IPS-18a (cell line): ENCODE results near the gene PTPN9.
"Not testable (repeated sequence)": the region's sequence is repeated elsewhere in the genome, so short reads cannot be mapped to it uniquely, and the experiment has no call there.

ENCODE experiments used
- H3K27ac ChIP-seq: one replicate; pipeline ENCODE4 v1.5.1; 2013; ENCODE audit warnings: low read length
- H3K27me3 ChIP-seq: one replicate; pipeline ENCODE4 v1.6.1; 2013; ENCODE audit warnings: mild to moderate bottlenecking, low read length; ENCODE audit not compliant: control insufficient read depth, insufficient read depth
- H3K36me3 ChIP-seq: one replicate; pipeline ENCODE4 v1.6.1; 2013; ENCODE audit warnings: low read depth, low read length; ENCODE audit not compliant: control insufficient read depth
- H3K4me1 ChIP-seq: one replicate; pipeline ENCODE4 v1.6.1; 2013; ENCODE audit warnings: low read depth, low read length; ENCODE audit not compliant: control insufficient read depth
- H3K4me3 ChIP-seq: one replicate; pipeline ENCODE4 v1.5.1; 2013; ENCODE audit warnings: low read length
- H3K9ac ChIP-seq: one replicate; pipeline ENCODE4 v1.6.1; 2013; ENCODE audit warnings: mild to moderate bottlenecking, low read length, moderate library complexity
- H3K9me3 ChIP-seq: one replicate; pipeline ENCODE4 v1.6.1; 2013; ENCODE audit warnings: low read depth, low read length; ENCODE audit not compliant: control insufficient read depth

PTPN9 gene

GRCh38 chr15:75508840-75509532 lies 70.1 kb downstream of the PTPN9 start:
- H3K4me3 ChIP-seq, result no peak overlapping the region
- H3K36me3 ChIP-seq, result peaks cover 43% of the 10 kb centered on the region
- H3K27ac ChIP-seq, result no peak overlapping the region
- no peak overlapping the region for H3K9ac ChIP-seq
- no peaks in the 10 kb centered on the region for H3K27me3 ChIP-seq
- no peaks in the 10 kb centered on the region for H3K4me1 ChIP-seq
- H3K9me3 ChIP-seq, result peaks cover 4% of the 10 kb centered on the region

- Histone ChIP-seq H3K4me3 (no peak overlapping the region), H3K27me3 (no peaks in the 10 kb centered on the region), H3K36me3 (peaks cover 24% of the 10 kb centered on the region), H3K4me1 (no peaks in the 10 kb centered on the region), H3K27ac (no peak overlapping the region), H3K9me3 (peaks cover 4% of the 10 kb centered on the region), H3K9ac (no peak overlapping the region)
These were observed 76.8 kb downstream of the PTPN9 start for GRCh38 chr15:75502360-75502759.

- H3K4me1 ChIP-seq, result no peaks in the 10 kb centered on the region
- peaks cover 14% of the 10 kb centered on the region for H3K36me3 ChIP-seq
- no peak overlapping the region for H3K9ac ChIP-seq
- H3K27ac ChIP-seq, result no peak overlapping the region
- no peaks in the 10 kb centered on the region for H3K9me3 ChIP-seq
- no peaks in the 10 kb centered on the region for H3K27me3 ChIP-seq
- no peak overlapping the region for H3K4me3 ChIP-seq
These were observed 85.4 kb downstream of the PTPN9 start for GRCh38 chr15:75493732-75494131.

- no peaks in the 10 kb centered on the region for H3K4me1 ChIP-seq
- H3K36me3 ChIP-seq, result peaks cover 32% of the 10 kb centered on the region
- H3K27me3 ChIP-seq, result no peaks in the 10 kb centered on the region
These were observed 95.2 kb downstream of the PTPN9 start for GRCh38 chr15:75483961-75484360.

GRCh38 chr15:75483556-75483955 lies 95.6 kb downstream of the PTPN9 start:
- H3K27ac ChIP-seq, H3K9ac ChIP-seq, H3K4me3 ChIP-seq, H3K27me3 ChIP-seq, H3K4me1 ChIP-seq, H3K9me3 ChIP-seq: not testable (repeated sequence)
- peaks cover 35% of the 10 kb centered on the region for H3K36me3 ChIP-seq

More at GRCh38 chr15:75483961-75484360, 95.2 kb downstream of the PTPN9 start:
- H3K4me3 ChIP-seq, result no peak overlapping the region
- peaks cover 2% of the 10 kb centered on the region for H3K9me3 ChIP-seq
- no peak overlapping the region for H3K9ac ChIP-seq
- no peak overlapping the region for H3K27ac ChIP-seq

- Histone ChIP-seq H3K36me3 (peaks cover 39% of the 10 kb centered on the region), H3K4me3 (no peak overlapping the region), H3K4me1 (no peaks in the 10 kb centered on the region), H3K27me3 (no peaks in the 10 kb centered on the region), H3K9ac (no peak overlapping the region), H3K27ac (no peak overlapping the region), H3K9me3 (peaks cover 2% of the 10 kb centered on the region)
These were observed 96.0 kb downstream of the PTPN9 start for GRCh38 chr15:75483106-75483505.

- H3K27me3 ChIP-seq, H3K9ac ChIP-seq, H3K9me3 ChIP-seq, H3K4me3 ChIP-seq, H3K27ac ChIP-seq, H3K4me1 ChIP-seq: not testable (repeated sequence)
- peaks cover 30% of the 10 kb centered on the region for H3K36me3 ChIP-seq
These were observed 98.7 kb downstream of the PTPN9 start for GRCh38 chr15:75480463-75480862.

- no peak overlapping the region for H3K9ac ChIP-seq
- H3K4me3 ChIP-seq, result no peak overlapping the region
- H3K27me3 ChIP-seq, result no peaks in the 10 kb centered on the region
- H3K4me1 ChIP-seq, result no peaks in the 10 kb centered on the region
- H3K36me3 ChIP-seq, result peaks cover 33% of the 10 kb centered on the region
- no peak overlapping the region for H3K27ac ChIP-seq
- H3K9me3 ChIP-seq, result peaks cover 2% of the 10 kb centered on the region
These were observed 99.4 kb downstream of the PTPN9 start for GRCh38 chr15:75479670-75480069.

GRCh38 chr15:75477094-75477493 lies 102.0 kb downstream of the PTPN9 start:
- not testable (repeated sequence) for H3K9me3 ChIP-seq, H3K4me1 ChIP-seq, H3K9ac ChIP-seq, H3K27me3 ChIP-seq, H3K27ac ChIP-seq, H3K4me3 ChIP-seq
- H3K36me3 ChIP-seq, result peaks cover 43% of the 10 kb centered on the region

GRCh38 chr15:75468913-75469598 lies 110.1 kb downstream of the PTPN9 start:
- Histone ChIP-seq H3K27me3 (no peaks in the 10 kb centered on the region), H3K27ac (no peak overlapping the region), H3K4me1 (no peaks in the 10 kb centered on the region), H3K4me3 (no peak overlapping the region), H3K36me3 (peaks cover 66% of the 10 kb centered on the region), H3K9ac (no peak overlapping the region), H3K9me3 (no peaks in the 10 kb centered on the region)

- peaks cover 19% of the 10 kb centered on the region for H3K4me1 ChIP-seq
- no peak overlapping the region for H3K27ac ChIP-seq
- no peaks in the 10 kb centered on the region for H3K9me3 ChIP-seq
- H3K36me3 ChIP-seq, result peaks cover 1% of the 10 kb centered on the region
- no peak overlapping the region for H3K4me3 ChIP-seq
- H3K9ac ChIP-seq, result no peak overlapping the region
- no peaks in the 10 kb centered on the region for H3K27me3 ChIP-seq
These were observed 118.5 kb downstream of the PTPN9 start for GRCh38 chr15:75460646-75461045.

- H3K9me3 ChIP-seq, result no peaks in the 10 kb centered on the region
- H3K4me3 ChIP-seq, result no peak overlapping the region
- no peak overlapping the region for H3K9ac ChIP-seq
- H3K36me3 ChIP-seq, result no peaks in the 10 kb centered on the region
- no peaks in the 10 kb centered on the region for H3K27me3 ChIP-seq
- H3K27ac ChIP-seq, result no peak overlapping the region
- peaks cover 19% of the 10 kb centered on the region for H3K4me1 ChIP-seq
These were observed 119.5 kb downstream of the PTPN9 start for GRCh38 chr15:75459581-75459980.
